GM12872 (cell line): Measurements from ENCODE around the gene NKPD1.

Experiments
- TF ChIP-seq, protein P1 (sequence below): IDR thresholded peaks from 3 replicates; pipeline ENCODE4 v1.5.1; 2011; ENCODE audit warnings: low read depth, mild to moderate bottlenecking, low read length, moderate library complexity; ENCODE audit not compliant: insufficient read depth

NKPD1 gene

DNA sequence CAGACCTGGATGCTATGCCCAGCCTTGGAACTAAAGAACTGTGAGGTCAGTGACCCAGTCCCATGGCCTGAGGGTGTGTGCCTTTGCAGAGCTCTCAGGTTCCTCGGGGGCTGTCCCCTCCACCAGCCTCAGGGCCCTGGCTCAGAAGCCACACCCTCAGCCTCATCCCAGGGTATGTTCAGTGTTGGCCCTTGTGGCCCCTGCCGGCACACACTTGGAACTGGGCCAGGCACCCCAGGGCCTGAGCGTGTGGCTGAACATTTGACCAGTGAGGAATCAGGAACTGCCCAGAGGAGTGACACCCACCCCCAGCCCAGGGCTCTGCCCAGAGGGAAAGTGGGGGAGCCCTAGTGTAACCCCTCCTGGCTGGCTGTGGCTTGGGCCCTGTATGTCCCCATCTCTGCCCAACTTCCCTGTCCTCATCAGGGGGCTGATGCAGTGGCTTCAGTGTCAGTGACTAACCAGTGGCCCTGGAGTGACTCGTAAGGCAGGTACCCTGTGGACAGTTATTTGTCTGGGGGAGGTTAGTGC is 10.0 kb downstream of the NKPD1 start:
- TF ChIP-seq, protein P1, sequence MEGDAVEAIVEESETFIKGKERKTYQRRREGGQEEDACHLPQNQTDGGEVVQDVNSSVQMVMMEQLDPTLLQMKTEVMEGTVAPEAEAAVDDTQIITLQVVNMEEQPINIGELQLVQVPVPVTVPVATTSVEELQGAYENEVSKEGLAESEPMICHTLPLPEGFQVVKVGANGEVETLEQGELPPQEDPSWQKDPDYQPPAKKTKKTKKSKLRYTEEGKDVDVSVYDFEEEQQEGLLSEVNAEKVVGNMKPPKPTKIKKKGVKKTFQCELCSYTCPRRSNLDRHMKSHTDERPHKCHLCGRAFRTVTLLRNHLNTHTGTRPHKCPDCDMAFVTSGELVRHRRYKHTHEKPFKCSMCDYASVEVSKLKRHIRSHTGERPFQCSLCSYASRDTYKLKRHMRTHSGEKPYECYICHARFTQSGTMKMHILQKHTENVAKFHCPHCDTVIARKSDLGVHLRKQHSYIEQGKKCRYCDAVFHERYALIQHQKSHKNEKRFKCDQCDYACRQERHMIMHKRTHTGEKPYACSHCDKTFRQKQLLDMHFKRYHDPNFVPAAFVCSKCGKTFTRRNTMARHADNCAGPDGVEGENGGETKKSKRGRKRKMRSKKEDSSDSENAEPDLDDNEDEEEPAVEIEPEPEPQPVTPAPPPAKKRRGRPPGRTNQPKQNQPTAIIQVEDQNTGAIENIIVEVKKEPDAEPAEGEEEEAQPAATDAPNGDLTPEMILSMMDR: no peak

DNA sequence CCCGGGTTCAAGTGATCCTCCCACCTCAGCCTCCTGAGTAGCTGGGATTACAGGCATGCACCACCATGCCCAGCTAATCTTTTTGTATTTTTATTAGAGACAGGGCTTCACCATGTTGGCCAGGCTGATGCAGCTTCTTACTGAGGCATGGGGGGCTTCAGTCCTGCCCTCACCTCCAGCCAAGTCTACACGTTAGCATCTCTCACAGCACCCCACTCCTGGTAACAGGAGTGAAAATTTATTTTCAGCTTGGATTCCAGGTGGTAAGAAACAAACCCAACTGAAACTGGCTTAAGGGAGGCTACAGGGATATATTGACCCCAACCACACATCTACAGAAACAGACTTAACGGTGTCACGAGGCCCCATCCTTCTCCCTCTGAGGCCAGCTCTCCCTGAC is 10.6 kb downstream of the NKPD1 start:
- TF ChIP-seq, protein P1: no peak

DNA sequence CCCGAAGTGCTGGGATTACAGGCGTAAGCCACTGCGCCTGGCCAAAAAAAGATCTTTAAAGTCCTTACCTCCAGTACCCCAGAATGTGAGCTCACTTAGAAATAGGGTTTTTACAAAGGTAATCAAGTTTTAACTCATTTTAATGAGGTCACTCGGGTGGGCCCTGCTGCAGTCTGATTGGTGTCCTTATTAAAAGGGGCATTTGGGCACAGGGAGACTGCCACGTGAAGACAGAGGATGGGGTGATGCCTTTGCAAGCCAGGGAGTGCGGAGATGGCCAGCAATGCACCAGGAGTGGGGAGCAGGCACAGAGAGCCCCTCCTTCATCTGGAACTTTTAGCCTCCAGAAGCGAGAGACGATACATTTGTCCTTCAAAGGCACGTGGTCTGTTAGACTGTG is 11.7 kb downstream of the NKPD1 start:
- TF ChIP-seq, protein P1: no peak

DNA sequence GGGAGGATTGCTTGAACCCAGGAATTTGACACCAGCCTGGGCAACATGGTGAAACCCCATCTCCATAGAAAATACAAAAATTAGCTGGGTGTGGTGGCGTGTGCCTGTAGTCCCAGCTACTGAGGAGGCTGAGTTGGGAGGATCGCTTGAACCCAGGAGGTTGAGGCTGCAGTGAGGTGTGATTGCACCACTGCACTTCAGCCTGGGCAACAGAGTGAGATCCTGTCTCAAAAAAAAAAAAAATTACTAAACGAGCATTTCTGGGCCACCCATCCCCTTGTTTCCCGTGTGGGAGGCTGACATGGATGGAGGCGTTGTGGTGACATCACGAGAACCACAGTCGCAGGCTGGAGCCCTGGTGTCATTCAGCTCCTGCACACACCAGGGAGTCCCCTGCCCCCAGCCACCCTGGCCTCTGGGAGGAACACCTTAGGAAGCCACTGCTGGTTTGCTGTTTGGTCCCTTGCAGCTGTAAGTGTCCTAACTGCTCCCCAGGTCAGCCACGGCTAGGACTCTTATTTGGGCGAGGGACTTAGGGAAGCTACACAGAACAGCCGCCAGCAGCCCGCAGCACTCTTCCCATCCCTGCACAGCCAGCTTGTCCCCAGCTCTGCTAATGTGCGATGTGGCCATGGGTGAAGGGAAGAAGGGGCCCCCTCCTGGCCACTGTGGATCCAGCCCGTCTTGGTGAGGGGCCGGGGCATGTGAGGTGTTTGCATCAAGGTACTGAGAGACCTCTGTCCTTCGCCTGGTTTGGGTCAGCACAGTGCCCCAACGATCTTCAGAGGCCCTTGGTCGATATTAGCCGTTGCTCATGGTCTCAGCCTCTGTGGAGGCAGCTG is 12.7 kb downstream of the NKPD1 start:
- TF ChIP-seq, protein P1: no peak

DNA sequence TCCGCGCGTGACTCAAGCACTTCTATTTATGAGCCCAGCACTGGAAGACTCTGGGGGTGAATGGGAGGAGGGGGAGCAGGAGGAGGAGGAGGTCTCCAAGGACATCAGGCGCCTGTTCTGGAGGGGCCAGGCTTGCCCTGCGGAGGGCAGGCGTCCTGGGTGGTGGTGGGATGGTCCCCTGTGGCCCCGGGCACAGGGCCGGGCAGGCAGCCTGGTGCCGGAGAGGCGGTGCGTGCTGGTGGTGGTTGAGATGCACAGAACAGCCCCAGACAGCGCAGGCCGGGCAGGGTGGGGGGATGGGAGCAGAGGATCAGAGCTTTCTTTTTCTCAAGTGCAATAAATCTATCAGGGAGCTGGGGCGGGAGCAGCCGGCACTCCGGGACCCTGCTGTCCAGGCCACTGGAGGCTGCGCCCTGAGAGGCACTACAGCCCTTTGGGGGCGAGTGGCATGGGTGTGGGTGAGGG is 14.0 kb downstream of the NKPD1 start:
- TF ChIP-seq, protein P1: no peak

DNA sequence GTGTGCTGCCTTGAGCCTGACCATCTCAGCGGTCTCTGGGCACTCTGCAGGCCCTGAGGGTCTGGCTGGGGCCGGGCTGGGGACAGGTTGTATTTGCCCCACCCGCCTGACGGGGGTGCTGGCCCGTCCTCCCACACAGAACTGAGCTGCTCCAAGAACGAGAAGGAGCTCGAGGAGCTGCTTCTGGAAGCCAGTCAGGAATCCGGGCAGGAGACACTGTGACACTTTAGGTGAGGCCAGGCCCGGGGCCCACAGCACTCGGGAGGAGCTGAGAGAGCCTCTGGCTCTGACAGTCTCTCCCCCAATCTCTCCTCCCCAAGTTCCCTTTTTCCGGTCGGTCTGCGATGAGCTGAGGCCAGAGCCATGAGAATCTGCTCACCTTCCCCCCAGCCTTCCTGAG is 14.5 kb downstream of the NKPD1 start:
- TF ChIP-seq, protein P1: no peak

DNA sequence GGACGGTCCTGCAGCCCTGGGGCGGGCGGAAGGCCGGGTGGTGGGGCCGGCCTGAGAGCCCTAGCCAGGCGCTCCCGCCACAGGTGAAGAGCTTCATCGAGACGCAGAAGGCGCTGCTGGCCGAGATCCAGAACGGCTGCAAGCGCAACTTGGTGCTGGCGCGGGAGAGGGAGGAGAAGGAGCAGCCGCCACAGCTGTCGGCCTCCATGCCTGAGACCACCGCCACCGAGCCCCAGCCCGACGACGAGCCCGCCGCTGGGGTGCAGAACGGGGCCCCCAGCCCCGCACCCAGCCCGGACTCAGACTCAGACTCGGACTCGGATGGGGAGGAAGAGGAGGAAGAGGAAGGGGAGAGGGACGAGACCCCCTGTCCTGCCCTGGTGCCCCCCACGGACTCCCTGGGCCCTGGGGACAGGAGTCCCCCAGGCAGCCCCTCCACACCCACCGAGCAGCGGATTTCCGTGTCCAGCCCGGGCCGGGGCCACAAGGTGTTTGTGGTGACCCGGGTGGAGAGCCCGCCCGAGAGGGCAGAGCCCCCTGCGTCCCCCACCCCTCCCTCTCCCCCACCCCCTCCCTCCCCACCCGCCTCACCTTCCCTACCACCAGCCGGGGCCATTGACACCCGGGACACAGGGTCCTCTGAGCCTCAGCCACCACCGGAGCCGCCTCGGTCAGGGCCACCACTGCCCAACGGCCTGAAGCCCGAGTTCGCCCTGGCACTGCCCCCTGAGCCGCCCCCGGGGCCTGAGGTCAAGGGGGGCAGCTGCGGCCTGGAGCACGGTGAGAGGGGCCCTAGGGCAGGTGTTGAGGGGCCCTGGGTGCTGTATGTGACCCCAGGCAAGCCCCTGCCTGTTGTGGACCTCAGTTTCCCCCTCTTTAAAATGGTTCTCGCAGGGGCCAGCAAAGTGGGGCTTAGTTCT is 15.3 kb downstream of the NKPD1 start:
- TF ChIP-seq, protein P1: no peak
